ENCODE data around the gene LTB. TPM values are rescaled to one million over a fixed set of nuclear protein-coding genes. Genes with fewer than 3 reads are reported as not detected.

LTB gene
- polyA plus RNA-seq, 1 donor from 2014 or later = not detected

GRCh38 chr6:31620586-31621319 is 38.5 kb upstream of the LTB start, which contains the start of gene PRRC2A:
Gene PRRC2A, plus strand, starts transcription at chr6:31620715. Its CDS starts 2,075 bp downstream, at chr6:31622790.
- Histone ChIP-seq H3K9me2 (ENCODE audit: insufficient read depth, low read length) (no peaks in the 10 kb centered on the region), H4K20me1 (ENCODE audit: insufficient read depth) (no peaks in the 10 kb centered on the region), H3K27ac (ENCODE audit: low read length) (peak within 1 kb of the TSS; percentile 99), H3K27me3 (ENCODE audit: insufficient read depth, low read depth, low read length) (no peaks in the 10 kb centered on the region), H3K4me3 (ENCODE audit: low read length) (peak within 1 kb of the TSS; percentile 93), H3K4me2 (ENCODE audit: low read length) (peak within 1 kb of the TSS; percentile 100), H3K9me3 (ENCODE audit: low read length) (no peaks in the 10 kb centered on the region), H3K36me3 (ENCODE audit: insufficient read depth, low read length) (peaks cover 2% of the 10 kb centered on the region), H3K79me2 (replicated peaks; ENCODE audit: insufficient read depth, low read length) (peaks cover 41% of the 10 kb centered on the region), H3F3A (ENCODE audit: insufficient read depth, low read length, poor library complexity, severe bottlenecking) (no peaks in the 10 kb centered on the region), H2AFZ (ENCODE audit: low read depth, low read length) (peak within 1 kb of the TSS; percentile 88), H3K9ac (ENCODE audit: low read length) (peak within 1 kb of the TSS; percentile 100)
- peak; percentile 69 for TF ChIP-seq POLR2AphosphoS5 (IDR thresholded peaks at IDR 0.05)
- peak; percentile 88 for TF ChIP-seq REST (IDR thresholded peaks at IDR 0.05; ENCODE audit: borderline replicate concordance)
- no peak for TF ChIP-seq EZH2 (IDR thresholded peaks at IDR 0.05; ENCODE audit: borderline replicate concordance, insufficient read depth, low read length, poor library complexity, severe bottlenecking)
- TF ChIP-seq RAD21 (conservative IDR thresholded peaks at IDR 0.05) = peak; percentile 15
- TF ChIP-seq EP300 (conservative IDR thresholded peaks at IDR 0.05; ENCODE audit: poor library complexity, severe bottlenecking) = no peak
- TF ChIP-seq TAF1 (IDR thresholded peaks at IDR 0.05; ENCODE audit: low read depth) = peak; percentile 85
- no peak for TF ChIP-seq CTCF (IDR thresholded peaks at IDR 0.05; ENCODE audit: poor library complexity, severe bottlenecking)
- no peak for TF ChIP-seq MXI1 (conservative IDR thresholded peaks at IDR 0.05; ENCODE audit: poor library complexity, severe bottlenecking)

GRCh38 chr6:31619805-31620585 is 37.8 kb upstream of the LTB start:
- Histone ChIP-seq H3K79me2 (replicated peaks; ENCODE audit: insufficient read depth, low read length) (peaks cover 38% of the 10 kb centered on the region), H2AFZ (ENCODE audit: low read depth, low read length) (peak overlapping the region; percentile 19), H3K9me2 (ENCODE audit: insufficient read depth, low read length) (no peaks in the 10 kb centered on the region), H3K36me3 (ENCODE audit: insufficient read depth, low read length) (no peaks in the 10 kb centered on the region), H3K9me3 (ENCODE audit: low read length) (no peaks in the 10 kb centered on the region), H3K27me3 (ENCODE audit: insufficient read depth, low read depth, low read length) (no peaks in the 10 kb centered on the region), H3K9ac (ENCODE audit: low read length) (peak overlapping the region; percentile 100), H3K4me3 (ENCODE audit: low read length) (peak overlapping the region; percentile 93), H4K20me1 (ENCODE audit: insufficient read depth) (no peaks in the 10 kb centered on the region), H3K27ac (ENCODE audit: low read length) (peak overlapping the region; percentile 99), H3F3A (ENCODE audit: insufficient read depth, low read length, poor library complexity, severe bottlenecking) (no peaks in the 10 kb centered on the region), H3K4me2 (ENCODE audit: low read length) (peak overlapping the region; percentile 17)
- TF ChIP-seq SMC3 (conservative IDR thresholded peaks at IDR 0.05; ENCODE audit: poor library complexity) (peak; percentile 51), EZH2 (IDR thresholded peaks at IDR 0.05; ENCODE audit: borderline replicate concordance, insufficient read depth, low read length, poor library complexity, severe bottlenecking) (no peak), CTCF (IDR thresholded peaks at IDR 0.05; ENCODE audit: poor library complexity, severe bottlenecking) (no peak), MXI1 (conservative IDR thresholded peaks at IDR 0.05; ENCODE audit: poor library complexity, severe bottlenecking) (peak; percentile 50), REST (IDR thresholded peaks at IDR 0.05; ENCODE audit: borderline replicate concordance) (peak; percentile 94), TAF1 (IDR thresholded peaks at IDR 0.05; ENCODE audit: low read depth) (peak; percentile 66), RAD21 (conservative IDR thresholded peaks at IDR 0.05) (peak; percentile 43), EP300 (conservative IDR thresholded peaks at IDR 0.05; ENCODE audit: poor library complexity, severe bottlenecking) (peak; percentile 72), POLR2AphosphoS5 (IDR thresholded peaks at IDR 0.05) (peak; percentile 94)
